Sigmoid colon (tissue), 4 donors: Measurements from ENCODE around the gene VCX3A.

Experiments used
- CTCF ChIP-seq, 4 experiments: fragments of 450-650 bp in 3 of 4; fragments of 200-600 bp in 1 of 4; IDR thresholded peaks; one replicate each; pipeline ENCODE4 v1.5.1; 2016 to 2019; ENCODE audit warnings: antibody characterized with exemption in 4 of 4, mild to moderate bottlenecking in 3 of 4, moderate library complexity in 2 of 4
- POLR2A ChIP-seq, 2 donors: fragments of 450-650 bp; IDR thresholded peaks; one replicate each; pipeline ENCODE4 v1.6.1; 2016; ENCODE audit warnings: antibody characterized with exemption in 2 of 2, mild to moderate bottlenecking in 2 of 2, moderate library complexity in 2 of 2
- POLR2AphosphoS5 ChIP-seq, 4 donors: sonication (generic); formaldehyde crosslinking; IDR thresholded peaks; one replicate each; pipeline ENCODE4 v1.6.1; 2017; ENCODE audit warnings: antibody characterized with exemption in 4 of 4

DNA sequence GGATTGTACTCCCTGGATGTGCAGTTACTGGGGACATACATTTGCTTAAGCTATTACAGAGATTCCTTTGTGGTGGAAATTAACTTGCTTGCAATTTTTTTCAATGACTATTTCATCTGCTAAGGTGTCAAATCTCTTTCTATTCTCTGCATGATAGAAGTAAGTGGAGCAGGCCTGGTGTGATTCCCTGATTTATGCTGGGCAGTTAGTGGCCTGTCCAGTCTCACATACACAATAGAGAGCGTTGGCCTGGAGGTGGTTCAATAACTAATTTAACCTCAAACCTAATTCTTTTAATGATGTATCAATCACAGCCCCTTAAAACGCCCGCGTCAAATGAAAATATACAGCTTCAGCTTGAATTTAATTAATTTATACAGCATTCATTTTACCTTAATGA, 28.5 kb downstream of the VCX3A start:
- TF ChIP-seq CTCF (IDR thresholded peaks at IDR 0.05) = no peak
- TF ChIP-seq POLR2AphosphoS5 (IDR thresholded peaks at IDR 0.05) = no peak
- TF ChIP-seq POLR2A (IDR thresholded peaks at IDR 0.05) = no peak
